T-helper 1 cell (primary cell): ENCODE results near the gene STMP1.
"Not testable (repeated sequence)": the region's sequence is repeated elsewhere in the genome, so short reads cannot be mapped to it uniquely, and the experiment has no call there.

Experiments used
- DNase-seq, 5 donors: peaks; one replicate each; pipeline ENCODE4 v3.0.0-alpha.2; 2012 to 2020

The STMP1 gene

GRCh38 chr7:135665042-135665441 is 2.7 kb downstream of the STMP1 start:
- DNase-seq = no peak

- no peak for DNase-seq
These were observed 3.8 kb downstream of the STMP1 start for GRCh38 chr7:135666156-135666555.

- DNase-seq = no peak
These were observed 4.5 kb downstream of the STMP1 start for GRCh38 chr7:135666846-135667245.

- DNase-seq = not testable (repeated sequence)
These were observed 5.3 kb downstream of the STMP1 start for GRCh38 chr7:135667626-135668025.

GRCh38 chr7:135668852-135669395 is 6.6 kb downstream of the STMP1 start:
- not testable (repeated sequence) for DNase-seq

GRCh38 chr7:135669774-135670173 is 7.5 kb downstream of the STMP1 start:
- DNase-seq = no peak

- DNase-seq = no peak
These were observed 7.9 kb downstream of the STMP1 start for GRCh38 chr7:135670179-135670578.

- DNase-seq = peak in 1 of 5 donors; percentile 15
These were observed 10.4 kb downstream of the STMP1 start for GRCh38 chr7:135672560-135673359.

GRCh38 chr7:135673360-135673706 is 11.0 kb downstream of the STMP1 start:
- DNase-seq = no peak

- DNase-seq = no peak
These were observed 16.6 kb downstream of the STMP1 start for GRCh38 chr7:135678612-135679575.

- no peak for DNase-seq
These were observed 19.4 kb downstream of the STMP1 start for GRCh38 chr7:135681762-135682161.

- DNase-seq = no peak
These were observed 19.9 kb downstream of the STMP1 start for GRCh38 chr7:135682191-135682590.

GRCh38 chr7:135683609-135684008 is 21.3 kb downstream of the STMP1 start:
- no peak for DNase-seq

GRCh38 chr7:135684136-135684535 is 21.8 kb downstream of the STMP1 start:
- no peak for DNase-seq

GRCh38 chr7:135684699-135685098 is 22.4 kb downstream of the STMP1 start:
- DNase-seq = no peak

GRCh38 chr7:135685306-135686084 is 23.2 kb downstream of the STMP1 start:
- DNase-seq = no peak

GRCh38 chr7:135687466-135687865 is 25.2 kb downstream of the STMP1 start:
- no peak for DNase-seq

GRCh38 chr7:135690566-135690965 is 28.3 kb downstream of the STMP1 start:
- no peak for DNase-seq

- no peak for DNase-seq
These were observed 29.7 kb downstream of the STMP1 start for GRCh38 chr7:135692055-135692454.

GRCh38 chr7:135692606-135693005 is 30.3 kb downstream of the STMP1 start:
- DNase-seq = not testable (repeated sequence)

- DNase-seq = no peak
These were observed 31.2 kb downstream of the STMP1 start for GRCh38 chr7:135693558-135693957.

GRCh38 chr7:135697276-135698049 is 35.1 kb downstream of the STMP1 start:
- no peak for DNase-seq
